ENCODE measurements around the gene SSBP3. TPM values are rescaled to one million over a fixed set of nuclear protein-coding genes. Genes with fewer than 3 reads are reported as not detected.

SSBP3 gene
- total RNA-seq, 1 experiment from 2014 or later, result 37.5 TPM

DNA sequence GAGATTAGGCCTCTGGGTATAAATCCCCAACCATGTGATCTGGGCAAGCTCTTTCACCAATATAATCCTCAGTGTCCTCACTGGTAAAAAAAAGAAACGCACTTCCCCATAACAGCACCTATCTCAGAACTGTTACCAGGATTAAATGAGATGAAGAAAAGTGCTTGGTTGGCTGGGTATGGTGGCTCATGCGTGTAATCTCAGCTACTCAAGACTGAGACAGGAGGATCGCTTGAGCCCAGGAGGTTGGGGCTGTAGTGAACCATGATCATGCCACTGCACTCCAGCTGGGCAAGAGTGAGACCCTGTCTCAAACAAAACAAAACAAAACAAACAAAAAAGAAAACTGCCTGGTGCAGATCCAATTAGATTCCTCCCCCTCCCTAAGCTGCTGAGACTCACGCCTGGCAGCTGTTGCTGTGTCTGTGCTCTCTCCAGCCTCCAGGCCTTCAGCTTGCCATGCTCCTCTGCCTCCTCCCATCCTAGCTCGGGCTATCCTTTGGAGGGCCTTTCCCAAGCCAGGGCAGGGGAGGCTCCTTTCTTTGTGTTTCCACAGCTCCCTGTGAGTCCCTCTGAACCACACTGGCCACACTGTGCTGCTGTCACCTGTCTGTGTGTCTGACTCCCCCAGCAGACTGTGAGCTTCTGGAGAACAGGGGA lies 225.4 kb downstream of the SSBP3 start:
- RAD21 ChIA-PET (ENCODE audit: low non-redundant PET in 1 of 2, low total read pairs in 2 of 2, uncharacterized antibody in 2 of 2, unreplicated experiment in 2 of 2), result interaction anchor here in 1 of 2 experiments (1.5 kb wide), 1 partner anchor 309 kb away, joined by 4 read pairs; no protein-coding TSS in a partner anchor
- TF ChIP-seq, protein P1, sequence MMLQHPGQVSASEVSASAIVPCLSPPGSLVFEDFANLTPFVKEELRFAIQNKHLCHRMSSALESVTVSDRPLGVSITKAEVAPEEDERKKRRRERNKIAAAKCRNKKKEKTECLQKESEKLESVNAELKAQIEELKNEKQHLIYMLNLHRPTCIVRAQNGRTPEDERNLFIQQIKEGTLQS (IDR thresholded peaks at IDR 0.05), result no peak
- TF ChIP-seq EGR1 (IDR thresholded peaks at IDR 0.05; ENCODE audit: low read depth), result no peak
- TF ChIP-seq EZH2phosphoT487 (IDR thresholded peaks at IDR 0.05; ENCODE audit: borderline replicate concordance), result no peak
- TF ChIP-seq SP1 (IDR thresholded peaks at IDR 0.05; ENCODE audit: low read depth), result no peak
- no peak for TF ChIP-seq EZH2 (IDR thresholded peaks at IDR 0.05)
- no peak for TF ChIP-seq CBX3 (IDR thresholded peaks at IDR 0.05; ENCODE audit: low read depth)
- no peak for TF ChIP-seq SRF (IDR thresholded peaks at IDR 0.05; ENCODE audit: low read depth)
- no peak for TF ChIP-seq SIN3A (IDR thresholded peaks at IDR 0.05; ENCODE audit: low read depth)
- TF ChIP-seq TCF7L2 (IDR thresholded peaks at IDR 0.05; ENCODE audit: borderline replicate concordance, extremely low read depth, insufficient read depth, insufficient read length), result no peak
- TF ChIP-seq, protein P2, sequence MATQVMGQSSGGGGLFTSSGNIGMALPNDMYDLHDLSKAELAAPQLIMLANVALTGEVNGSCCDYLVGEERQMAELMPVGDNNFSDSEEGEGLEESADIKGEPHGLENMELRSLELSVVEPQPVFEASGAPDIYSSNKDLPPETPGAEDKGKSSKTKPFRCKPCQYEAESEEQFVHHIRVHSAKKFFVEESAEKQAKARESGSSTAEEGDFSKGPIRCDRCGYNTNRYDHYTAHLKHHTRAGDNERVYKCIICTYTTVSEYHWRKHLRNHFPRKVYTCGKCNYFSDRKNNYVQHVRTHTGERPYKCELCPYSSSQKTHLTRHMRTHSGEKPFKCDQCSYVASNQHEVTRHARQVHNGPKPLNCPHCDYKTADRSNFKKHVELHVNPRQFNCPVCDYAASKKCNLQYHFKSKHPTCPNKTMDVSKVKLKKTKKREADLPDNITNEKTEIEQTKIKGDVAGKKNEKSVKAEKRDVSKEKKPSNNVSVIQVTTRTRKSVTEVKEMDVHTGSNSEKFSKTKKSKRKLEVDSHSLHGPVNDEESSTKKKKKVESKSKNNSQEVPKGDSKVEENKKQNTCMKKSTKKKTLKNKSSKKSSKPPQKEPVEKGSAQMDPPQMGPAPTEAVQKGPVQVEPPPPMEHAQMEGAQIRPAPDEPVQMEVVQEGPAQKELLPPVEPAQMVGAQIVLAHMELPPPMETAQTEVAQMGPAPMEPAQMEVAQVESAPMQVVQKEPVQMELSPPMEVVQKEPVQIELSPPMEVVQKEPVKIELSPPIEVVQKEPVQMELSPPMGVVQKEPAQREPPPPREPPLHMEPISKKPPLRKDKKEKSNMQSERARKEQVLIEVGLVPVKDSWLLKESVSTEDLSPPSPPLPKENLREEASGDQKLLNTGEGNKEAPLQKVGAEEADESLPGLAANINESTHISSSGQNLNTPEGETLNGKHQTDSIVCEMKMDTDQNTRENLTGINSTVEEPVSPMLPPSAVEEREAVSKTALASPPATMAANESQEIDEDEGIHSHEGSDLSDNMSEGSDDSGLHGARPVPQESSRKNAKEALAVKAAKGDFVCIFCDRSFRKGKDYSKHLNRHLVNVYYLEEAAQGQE (IDR thresholded peaks at IDR 0.05; ENCODE audit: low read depth), result no peak
- TF ChIP-seq POLR2AphosphoS5 (IDR thresholded peaks at IDR 0.05; ENCODE audit: low read depth, low read length), result no peak
- TF ChIP-seq ELF1 (IDR thresholded peaks at IDR 0.05; ENCODE audit: borderline replicate concordance, low read depth), result no peak
- TF ChIP-seq, protein P3, sequence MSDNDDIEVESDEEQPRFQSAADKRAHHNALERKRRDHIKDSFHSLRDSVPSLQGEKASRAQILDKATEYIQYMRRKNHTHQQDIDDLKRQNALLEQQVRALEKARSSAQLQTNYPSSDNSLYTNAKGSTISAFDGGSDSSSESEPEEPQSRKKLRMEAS (IDR thresholded peaks at IDR 0.05), result no peak
- TF ChIP-seq ZNF274 (IDR thresholded peaks at IDR 0.05; ENCODE audit: low read depth, low read length), result no peak
- TF ChIP-seq, protein P4, sequence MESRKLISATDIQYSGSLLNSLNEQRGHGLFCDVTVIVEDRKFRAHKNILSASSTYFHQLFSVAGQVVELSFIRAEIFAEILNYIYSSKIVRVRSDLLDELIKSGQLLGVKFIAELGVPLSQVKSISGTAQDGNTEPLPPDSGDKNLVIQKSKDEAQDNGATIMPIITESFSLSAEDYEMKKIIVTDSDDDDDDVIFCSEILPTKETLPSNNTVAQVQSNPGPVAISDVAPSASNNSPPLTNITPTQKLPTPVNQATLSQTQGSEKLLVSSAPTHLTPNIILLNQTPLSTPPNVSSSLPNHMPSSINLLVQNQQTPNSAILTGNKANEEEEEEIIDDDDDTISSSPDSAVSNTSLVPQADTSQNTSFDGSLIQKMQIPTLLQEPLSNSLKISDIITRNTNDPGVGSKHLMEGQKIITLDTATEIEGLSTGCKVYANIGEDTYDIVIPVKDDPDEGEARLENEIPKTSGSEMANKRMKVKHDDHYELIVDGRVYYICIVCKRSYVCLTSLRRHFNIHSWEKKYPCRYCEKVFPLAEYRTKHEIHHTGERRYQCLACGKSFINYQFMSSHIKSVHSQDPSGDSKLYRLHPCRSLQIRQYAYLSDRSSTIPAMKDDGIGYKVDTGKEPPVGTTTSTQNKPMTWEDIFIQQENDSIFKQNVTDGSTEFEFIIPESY (IDR thresholded peaks at IDR 0.05; ENCODE audit: extremely low read depth, insufficient replicate concordance, low read length), result no peak
- TF ChIP-seq FOSL1 (IDR thresholded peaks at IDR 0.05; ENCODE audit: low read depth), result no peak
- ATAC-seq, result no peak
- no peak overlapping the region for H2AFZ ChIP-seq (ENCODE audit: low read depth, low read length, poor library complexity, severe bottlenecking)
- H3K9me3 ChIP-seq (ENCODE audit: control insufficient read depth in 1 of 2, insufficient read depth in 1 of 2, low read depth in 1 of 2, low read length in 2 of 2), result no peaks in the 10 kb centered on the region
- CTCF ChIA-PET, result interaction anchor here (0.8 to 1.6 kb wide), 11 partner anchors 8 to 318 kb away, joined by 3 to 10 read pairs (median 5); partner anchors contain the start of genes CYB5RL and MRPL37
- no peak overlapping the region for H3K4me3 ChIP-seq (replicated peaks in 1 of 2; ENCODE audit: low read depth in 1 of 2, low read length in 2 of 2)
- no peak for DNase-seq (ENCODE audit: low read depth, low spot score)
- H3K79me2 ChIP-seq (ENCODE audit: insufficient read depth, low read length), result no peaks in the 10 kb centered on the region
- no peaks in the 10 kb centered on the region for H3K27me3 ChIP-seq (ENCODE audit: insufficient read depth, low read length)
- H3K4me2 ChIP-seq (ENCODE audit: low read length), result no peak overlapping the region
- H3K9ac ChIP-seq (ENCODE audit: low read length), result no peak overlapping the region
- H4K20me1 ChIP-seq (ENCODE audit: insufficient read depth), result no peaks in the 10 kb centered on the region
- POLR2A ChIA-PET, result interaction anchor here (1.0 to 2.0 kb wide), 2 partner anchors 18 to 19 kb away, joined by 4 to 8 read pairs; partner anchors contain the start of genes CYB5RL and MRPL37
- BruUV-seq (replicated peaks), result no TSS peak
- no peaks in the 10 kb centered on the region for H3K4me1 ChIP-seq (ENCODE audit: control insufficient read depth in 1 of 2, insufficient read depth in 2 of 2, low read length in 2 of 2)
- H3K27ac ChIP-seq (ENCODE audit: low read depth, low read length), result no peak overlapping the region
- no peaks in the 10 kb centered on the region for H3K9me2 ChIP-seq (ENCODE audit: insufficient read depth)
- no peaks in the 10 kb centered on the region; a peak in 1 of 4 replicates for H3K36me3 ChIP-seq (ENCODE audit: control insufficient read depth in 1 of 2, insufficient read depth in 2 of 2, low read length in 2 of 2)
- intact Hi-C loops (cut with micrococcal nuclease), result loop anchor here (1.0 kb wide), 1 partner anchor 307 kb away; no protein-coding TSS in a partner anchor
